Measurements from ENCODE around the gene MCF2. TPM values are rescaled to one million over a fixed set of nuclear protein-coding genes. Genes with fewer than 3 reads are reported as not detected.

The MCF2 gene
- total RNA-seq, 1 donor from 2014 or later: 0.52 TPM

DNA sequence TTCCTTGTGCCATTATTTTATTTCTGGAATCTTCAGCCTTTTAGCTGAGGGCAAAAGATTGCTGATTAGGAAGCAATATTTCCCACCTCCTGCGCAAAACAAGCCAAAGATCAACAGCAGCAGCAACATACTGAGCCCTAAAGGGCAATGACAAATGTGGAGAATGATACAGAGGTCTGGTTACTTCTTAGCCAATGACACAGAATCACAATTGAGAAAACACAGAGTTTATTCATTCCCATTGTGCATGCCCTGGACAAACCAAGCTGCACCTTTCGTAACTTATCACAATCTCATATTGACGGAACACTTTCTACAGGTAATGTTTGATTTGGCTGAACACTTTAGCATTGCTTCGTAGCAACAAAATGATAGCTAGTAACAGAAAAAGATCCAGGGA, 164.0 kb downstream of the MCF2 start:
- DNase-seq: no peak
- no peak overlapping the region for H3K27ac ChIP-seq (replicated peaks)
- no peaks in the 10 kb centered on the region for H3K27me3 ChIP-seq (ENCODE audit: low read depth)
- no peaks in the 10 kb centered on the region for H3K4me1 ChIP-seq
- no peaks in the 10 kb centered on the region for H3K9me3 ChIP-seq (replicated peaks)
- no peak overlapping the region for H3K4me3 ChIP-seq
- intact Hi-C loops (cut with micrococcal nuclease): no loop called here
- H3K36me3 ChIP-seq: no peaks in the 10 kb centered on the region
- TF ChIP-seq, protein P1, sequence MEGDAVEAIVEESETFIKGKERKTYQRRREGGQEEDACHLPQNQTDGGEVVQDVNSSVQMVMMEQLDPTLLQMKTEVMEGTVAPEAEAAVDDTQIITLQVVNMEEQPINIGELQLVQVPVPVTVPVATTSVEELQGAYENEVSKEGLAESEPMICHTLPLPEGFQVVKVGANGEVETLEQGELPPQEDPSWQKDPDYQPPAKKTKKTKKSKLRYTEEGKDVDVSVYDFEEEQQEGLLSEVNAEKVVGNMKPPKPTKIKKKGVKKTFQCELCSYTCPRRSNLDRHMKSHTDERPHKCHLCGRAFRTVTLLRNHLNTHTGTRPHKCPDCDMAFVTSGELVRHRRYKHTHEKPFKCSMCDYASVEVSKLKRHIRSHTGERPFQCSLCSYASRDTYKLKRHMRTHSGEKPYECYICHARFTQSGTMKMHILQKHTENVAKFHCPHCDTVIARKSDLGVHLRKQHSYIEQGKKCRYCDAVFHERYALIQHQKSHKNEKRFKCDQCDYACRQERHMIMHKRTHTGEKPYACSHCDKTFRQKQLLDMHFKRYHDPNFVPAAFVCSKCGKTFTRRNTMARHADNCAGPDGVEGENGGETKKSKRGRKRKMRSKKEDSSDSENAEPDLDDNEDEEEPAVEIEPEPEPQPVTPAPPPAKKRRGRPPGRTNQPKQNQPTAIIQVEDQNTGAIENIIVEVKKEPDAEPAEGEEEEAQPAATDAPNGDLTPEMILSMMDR (IDR thresholded peaks at IDR 0.05; ENCODE audit: borderline replicate concordance): no peak

DNA sequence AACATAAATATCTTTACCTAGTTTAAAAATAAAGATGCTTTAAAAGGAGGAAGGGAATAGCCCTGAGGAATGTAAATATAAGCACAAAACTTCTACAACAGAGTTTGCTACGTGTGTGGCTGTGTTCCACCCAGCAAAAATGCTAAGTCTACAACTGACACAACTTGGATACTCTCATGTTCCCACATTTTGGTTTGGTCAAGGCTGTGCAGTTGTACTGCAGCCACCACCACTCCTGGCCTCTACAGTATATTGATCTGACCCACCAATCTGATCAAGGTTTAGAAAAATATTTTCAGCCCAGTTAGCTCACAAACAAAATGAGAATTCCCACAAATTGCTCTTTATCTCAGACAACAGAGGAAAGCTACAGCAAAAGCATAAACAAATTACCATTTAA, 165.3 kb downstream of the MCF2 start:
- Histone ChIP-seq H3K27me3 (ENCODE audit: low read depth) (no peaks in the 10 kb centered on the region), H3K4me3 (no peak overlapping the region), H3K9me3 (replicated peaks) (no peaks in the 10 kb centered on the region), H3K27ac (replicated peaks) (no peak overlapping the region), H3K4me1 (no peaks in the 10 kb centered on the region), H3K36me3 (no peaks in the 10 kb centered on the region)
- no peak for DNase-seq
- TF ChIP-seq, protein P1 (IDR thresholded peaks at IDR 0.05; ENCODE audit: borderline replicate concordance): no peak
- intact Hi-C loops (cut with micrococcal nuclease): no loop called here

DNA sequence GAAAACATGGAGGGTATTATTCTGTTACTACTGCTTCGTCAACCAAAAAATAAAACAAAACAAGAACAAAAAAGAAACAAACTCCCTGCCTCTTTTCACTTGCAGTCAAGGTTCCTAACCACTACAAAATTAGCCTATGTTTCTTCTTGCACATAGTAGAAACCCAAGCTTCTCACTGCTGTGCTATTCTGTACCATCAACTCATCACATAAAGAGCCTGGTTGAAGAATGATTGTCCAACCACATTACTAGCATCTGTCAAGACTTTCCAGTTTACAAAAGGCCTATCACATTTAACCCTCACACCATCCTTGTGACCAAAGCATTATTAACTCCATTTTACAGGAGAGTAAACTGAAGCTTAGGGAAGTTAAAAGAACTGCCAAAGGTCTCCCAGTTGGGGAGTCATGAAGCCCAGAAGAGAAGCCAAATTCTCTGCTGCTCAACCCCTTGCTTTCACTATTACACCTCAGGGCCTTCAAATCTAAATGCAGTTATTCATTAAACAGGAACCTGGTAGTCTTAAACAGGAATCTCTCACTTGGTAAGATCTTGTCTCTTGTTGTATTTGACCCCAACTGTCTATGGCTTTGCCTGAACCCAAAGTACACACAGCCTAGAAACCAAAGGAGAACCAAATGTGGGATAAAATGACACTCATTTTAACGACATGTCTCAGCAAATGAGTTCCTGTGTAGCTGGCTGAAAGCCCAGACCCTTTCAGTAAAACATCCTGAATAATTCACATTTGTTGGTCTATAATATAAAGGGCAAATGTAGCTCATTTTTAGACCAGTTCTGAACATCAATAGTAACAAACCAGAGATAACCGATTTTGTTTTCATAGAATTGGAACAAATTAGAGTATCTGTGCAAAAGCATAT, 168.8 kb downstream of the MCF2 start:
- Histone ChIP-seq H3K4me1 (no peaks in the 10 kb centered on the region), H3K27me3 (ENCODE audit: low read depth) (no peaks in the 10 kb centered on the region), H3K4me3 (no peak overlapping the region), H3K36me3 (no peaks in the 10 kb centered on the region), H3K27ac (replicated peaks) (no peak overlapping the region), H3K9me3 (replicated peaks) (no peaks in the 10 kb centered on the region)
- TF ChIP-seq, protein P1 (IDR thresholded peaks at IDR 0.05; ENCODE audit: borderline replicate concordance): no peak
- intact Hi-C loops (cut with micrococcal nuclease): no loop called here
- no peak for DNase-seq

DNA sequence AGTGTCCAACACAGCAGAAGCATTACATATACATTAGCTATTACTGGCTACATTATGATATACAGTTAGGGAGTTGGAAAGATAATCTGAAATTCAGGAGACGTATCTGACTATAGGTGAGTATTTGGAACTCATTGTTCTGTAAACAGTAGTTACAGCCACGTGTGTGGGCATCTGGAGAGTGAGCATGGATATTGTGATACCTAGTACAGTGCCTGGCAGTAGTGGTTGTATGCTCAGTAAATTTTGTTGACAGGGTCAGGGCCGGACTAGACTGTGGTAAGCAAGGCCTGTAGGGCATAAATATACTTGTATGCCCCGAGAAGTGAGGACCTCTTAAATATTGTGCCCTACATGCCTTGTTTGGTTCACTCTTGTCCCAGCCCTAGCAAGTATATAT, 174.5 kb downstream of the MCF2 start:
- intact Hi-C loops (cut with micrococcal nuclease): no loop called here
- H3K4me1 ChIP-seq: no peaks in the 10 kb centered on the region
- no peak for DNase-seq
- TF ChIP-seq, protein P1 (IDR thresholded peaks at IDR 0.05; ENCODE audit: borderline replicate concordance): no peak
- H3K36me3 ChIP-seq: no peaks in the 10 kb centered on the region
- no peak overlapping the region for H3K27ac ChIP-seq (replicated peaks)
- H3K27me3 ChIP-seq (ENCODE audit: low read depth): no peaks in the 10 kb centered on the region
- no peaks in the 10 kb centered on the region for H3K9me3 ChIP-seq (replicated peaks)
- H3K4me3 ChIP-seq: no peak overlapping the region

DNA sequence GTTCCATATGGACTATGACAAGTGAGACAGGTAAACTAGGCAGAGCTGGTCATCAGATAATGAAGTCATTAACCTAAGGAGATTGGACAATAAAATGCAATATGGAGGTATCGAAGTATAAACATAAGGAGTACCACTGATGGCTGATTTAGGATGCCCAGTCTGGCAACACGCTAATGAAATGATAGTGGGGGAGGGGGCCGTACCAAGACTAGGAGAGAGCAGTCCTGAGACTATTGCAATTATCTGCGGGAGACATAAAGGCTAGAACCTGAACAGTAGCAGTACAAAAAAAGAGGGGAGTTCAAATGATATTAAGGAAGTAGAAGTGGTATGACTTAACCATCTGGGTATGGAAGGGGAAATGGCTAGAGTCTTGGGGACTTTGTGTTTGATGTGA, 175.1 kb downstream of the MCF2 start:
- TF ChIP-seq, protein P1 (IDR thresholded peaks at IDR 0.05; ENCODE audit: borderline replicate concordance): no peak
- Histone ChIP-seq H3K4me1 (no peaks in the 10 kb centered on the region), H3K27ac (replicated peaks) (no peak overlapping the region), H3K36me3 (no peaks in the 10 kb centered on the region), H3K4me3 (no peak overlapping the region), H3K27me3 (ENCODE audit: low read depth) (no peaks in the 10 kb centered on the region), H3K9me3 (replicated peaks) (no peaks in the 10 kb centered on the region)
- DNase-seq: no peak
- intact Hi-C loops (cut with micrococcal nuclease): no loop called here

Other genes with a start within 250 kb of the MCF2 start
- not detected for gene F9, start 177.4 kb downstream of the MCF2 start, total RNA-seq
- gene ATP11C, start 224.9 kb upstream of the MCF2 start, total RNA-seq: 3.7 TPM

All from left ventricle myocardium inferior (tissue), 1 donor.